Keratinocyte (primary cell): ENCODE measurements around the gene CENPU. TPM values are rescaled to one million over a fixed set of nuclear protein-coding genes. Genes with fewer than 3 reads are reported as not detected.

ENCODE experiments used
- DNase-seq: peaks from one replicate; pipeline ENCODE4 v3.0.0-alpha.2; 2011; ENCODE audit warnings: low read depth, missing footprints, low spot score
- FAIRE-seq: peaks from 2 replicates; lab custom pipeline; 2011; peaks lifted over from hg19 to GRCh38; lab: Jason Lieb, UNC
- H2AFZ ChIP-seq: 2 replicates; pipeline ENCODE4 v1.6.0; 2012; ENCODE audit warnings: low read length, control low read depth, inconsistent platforms; ENCODE audit not compliant: control insufficient read depth
- H3K27ac ChIP-seq: 2 replicates; pipeline ENCODE4 v1.5.1; 2011; ENCODE audit warnings: low read length; ENCODE audit not compliant: control insufficient read depth, insufficient read depth
- H3K27me3 ChIP-seq: 3 replicates; pipeline ENCODE4 v1.6.0; 2011; ENCODE audit warnings: low read length; ENCODE audit not compliant: control insufficient read depth, insufficient read depth; ENCODE audit errors: extremely low read depth
- H3K36me3 ChIP-seq, 2 experiments: 2 replicates in 1 of 2; 3 replicates in 1 of 2; pipeline ENCODE4 v1.5.1; 2011; ENCODE audit warnings: low read length in 2 of 2, mild to moderate bottlenecking in 1 of 2; ENCODE audit not compliant: control insufficient read depth in 2 of 2, insufficient read depth in 2 of 2; ENCODE audit errors: extremely low read depth in 1 of 2
- H3K4me1 ChIP-seq: 3 replicates; pipeline ENCODE4 v1.5.1; 2011; ENCODE audit warnings: low read length; ENCODE audit not compliant: control insufficient read depth, insufficient read depth; ENCODE audit errors: extremely low read depth
- H3K4me2 ChIP-seq: 3 replicates; pipeline ENCODE4 v1.6.0; 2011; ENCODE audit warnings: low read depth, low read length; ENCODE audit not compliant: control insufficient read depth, insufficient read depth; ENCODE audit errors: extremely low read depth
- H3K4me3 ChIP-seq, 3 experiments: fragments of 200-600 bp in 1 of 3; sonication (generic) in 1 of 3; 2 replicates in 2 of 3; 3 replicates in 1 of 3; pipeline ENCODE4 v1.5.1; 2011 to 2016; ENCODE audit warnings: low read length in 3 of 3, mild to moderate bottlenecking in 3 of 3, control low read depth in 2 of 3, inconsistent platforms in 1 of 3, low read depth in 1 of 3, mixed read lengths in 1 of 3, mixed run types in 1 of 3, moderate library complexity in 1 of 3; ENCODE audit not compliant: control insufficient read depth in 2 of 3, insufficient read depth in 2 of 3; ENCODE audit errors: extremely low read depth in 1 of 3
- H3K79me2 ChIP-seq: 2 replicates; pipeline ENCODE4 v1.6.0; 2012; ENCODE audit warnings: low read length; ENCODE audit not compliant: control insufficient read depth, insufficient read depth
- H3K9ac ChIP-seq: 3 replicates; pipeline ENCODE4 v1.6.0; 2011; ENCODE audit warnings: low read length; ENCODE audit not compliant: control insufficient read depth, insufficient read depth; ENCODE audit errors: extremely low read depth
- H3K9me1 ChIP-seq: 3 replicates; pipeline ENCODE4 v1.6.0; 2011; ENCODE audit warnings: low read length; ENCODE audit not compliant: control insufficient read depth, insufficient read depth; ENCODE audit errors: extremely low read depth
- H3K9me3 ChIP-seq: 2 replicates; pipeline ENCODE4 v1.5.1; 2012; ENCODE audit warnings: low read depth, low read length; ENCODE audit not compliant: control insufficient read depth
- H4K20me1 ChIP-seq: 3 replicates; pipeline ENCODE4 v1.6.0; 2011; ENCODE audit warnings: low read length; ENCODE audit not compliant: control insufficient read depth, insufficient read depth; ENCODE audit errors: extremely low read depth
- CTCF ChIP-seq, 3 experiments: IDR thresholded peaks in 1 of 3; conservative IDR thresholded peaks in 1 of 3; optimal IDR thresholded peaks in 1 of 3; 2 replicates in 2 of 3; 3 replicates in 1 of 3; pipeline versions ENCODE3 to v1.5.1; 2011; ENCODE audit warnings: low read length in 3 of 3, mild to moderate bottlenecking in 3 of 3, moderate library complexity in 2 of 3, control low read depth in 1 of 3, inconsistent platforms in 1 of 3; ENCODE audit not compliant: insufficient read depth in 2 of 3; ENCODE audit errors: extremely low read depth in 1 of 3
- EZH2 ChIP-seq: IDR thresholded peaks from one replicate; pipeline ENCODE4 v1.6.1; 2012; ENCODE audit warnings: inconsistent platforms, mild to moderate bottlenecking, low read length, moderate library complexity
- dilution Hi-C: fragments of 300-500 bp; cut with MboI; formaldehyde crosslinking; loops from one replicate; pipeline ENCODE4 v1.7.0; 2020; ENCODE audit warnings: low sequenced_read_pairs; ENCODE audit not compliant: extremely low pct_ligation_motif_present
- polyA plus RNA-seq, 5 experiments: library from polyadenylated mRNA; depleted of rRNA in 3 of 5; stranded (reverse) in 3 of 5; stranded (forward) in 1 of 5; unstranded in 1 of 5; fragments of >200 nt; gene quantifications; 1 replicate in 1 of 5; 2 replicates in 3 of 5; 3 replicates in 1 of 5; pipeline versions ENCODE4 v1.2.1 to v1.2.3, GENCODE V29; 2011 to 2012; ENCODE audit warnings: missing spikeins in 2 of 5, low read depth in 1 of 5, low replicate concordance in 1 of 5

Gene CENPU
- polyA plus RNA-seq, 1 donor (not counting 4 experiments of a cell fraction or from before 2014, with no cell fraction given) = 12.5 TPM

- dilution Hi-C loops = no loop called here
- no peak for TF ChIP-seq CTCF (optimal IDR thresholded peaks at IDR 0.05 in 1 of 3, IDR thresholded peaks at IDR 0.05 in 1 of 3, conservative IDR thresholded peaks at IDR 0.05 in 1 of 3; ENCODE audit: extremely low read depth in 1 of 3, insufficient read depth in 2 of 3, low read length in 3 of 3)
- TF ChIP-seq EZH2 = no peak
- Histone ChIP-seq H3K27ac (no peak overlapping the region), H3K9me3 (no peaks in the 10 kb centered on the region), H3K36me3 (no peaks in the 10 kb centered on the region), H3K9me1 (no peaks in the 10 kb centered on the region), H3K9ac (no peak overlapping the region), H3K4me3 (no peak overlapping the region), H3K27me3 (no peaks in the 10 kb centered on the region), H3K4me2 (no peak overlapping the region), H3K4me1 (peaks cover 15% of the 10 kb centered on the region), H3K79me2 (no peaks in the 10 kb centered on the region), H2AFZ (no peak overlapping the region), H4K20me1 (no peaks in the 10 kb centered on the region)
- DNase-seq = no peak
- FAIRE-seq = no peak
Observed at GRCh38 chr4:184699941-184700340, 34.0 kb downstream of the CENPU start.

GRCh38 chr4:184697956-184698355 is 35.9 kb downstream of the CENPU start:
- Histone ChIP-seq H2AFZ (no peak overlapping the region), H3K4me2 (no peak overlapping the region), H3K9me3 (no peaks in the 10 kb centered on the region), H3K9ac (no peak overlapping the region), H3K9me1 (no peaks in the 10 kb centered on the region), H3K27me3 (no peaks in the 10 kb centered on the region), H3K79me2 (no peaks in the 10 kb centered on the region), H4K20me1 (no peaks in the 10 kb centered on the region), H3K27ac (no peak overlapping the region), H3K4me1 (peaks cover 18% of the 10 kb centered on the region), H3K4me3 (no peak overlapping the region), H3K36me3 (peaks cover 0 to 5% of the 10 kb centered on the region in 2 experiments)
- TF ChIP-seq CTCF (optimal IDR thresholded peaks at IDR 0.05 in 1 of 3, IDR thresholded peaks at IDR 0.05 in 1 of 3, conservative IDR thresholded peaks at IDR 0.05 in 1 of 3; ENCODE audit: extremely low read depth in 1 of 3, insufficient read depth in 2 of 3, low read length in 3 of 3) = no peak
- TF ChIP-seq EZH2 = no peak
- dilution Hi-C loops = no loop called here
- DNase-seq (no peak), FAIRE-seq (peak; percentile 34)
